Germinal center (tissue), 1 donor: ENCODE measurements around the gene PCSK7.

ENCODE experiments used
- DNase-seq: peaks from one replicate; pipeline ENCODE4 v3.0.0; 2012; ENCODE audit warnings: mixed read lengths, low spot score

Gene PCSK7

GRCh38 chr11:117230999-117231841 is 653 bp downstream of the PCSK7 start:
- peak; percentile 25 for DNase-seq

- DNase-seq = peak; percentile 61
Observed at GRCh38 chr11:117230286-117230961, 1.4 kb downstream of the PCSK7 start.

- no peak for DNase-seq
Observed at GRCh38 chr11:117229931-117230285, 2.0 kb downstream of the PCSK7 start.

GRCh38 chr11:117229411-117229810 is 2.5 kb downstream of the PCSK7 start:
- no peak for DNase-seq

GRCh38 chr11:117228091-117228490 is 3.8 kb downstream of the PCSK7 start:
- DNase-seq = no peak

GRCh38 chr11:117226388-117227385 is 5.2 kb downstream of the PCSK7 start:
- DNase-seq = peak; percentile 75

- no peak for DNase-seq
Observed at GRCh38 chr11:117225553-117226170, 6.2 kb downstream of the PCSK7 start.

GRCh38 chr11:117223741-117224689 is 7.9 kb downstream of the PCSK7 start:
- DNase-seq = no peak

- no peak for DNase-seq
Observed at GRCh38 chr11:117222991-117223740, 8.7 kb downstream of the PCSK7 start.

GRCh38 chr11:117221775-117222517 is 9.9 kb downstream of the PCSK7 start:
- DNase-seq = no peak

- no peak for DNase-seq
Observed at GRCh38 chr11:117220999-117221774, 10.7 kb downstream of the PCSK7 start.

GRCh38 chr11:117220568-117220967 is 11.3 kb downstream of the PCSK7 start:
- no peak for DNase-seq

GRCh38 chr11:117219995-117220394 is 11.9 kb downstream of the PCSK7 start:
- DNase-seq = no peak

GRCh38 chr11:117219455-117219854 is 12.4 kb downstream of the PCSK7 start:
- no peak for DNase-seq

- no peak for DNase-seq
Observed at GRCh38 chr11:117219001-117219400, 12.9 kb downstream of the PCSK7 start.

- DNase-seq = no peak
Observed at GRCh38 chr11:117218133-117218915, 13.5 kb downstream of the PCSK7 start.
